ENCODE measurements around the gene NECTIN4. TPM values are rescaled to one million over a fixed set of nuclear protein-coding genes. Genes with fewer than 3 reads are reported as not detected.

The NECTIN4 gene
- total and polyA plus RNA-seq, 2 donors, result 0.66 to 4.7 TPM

DNA sequence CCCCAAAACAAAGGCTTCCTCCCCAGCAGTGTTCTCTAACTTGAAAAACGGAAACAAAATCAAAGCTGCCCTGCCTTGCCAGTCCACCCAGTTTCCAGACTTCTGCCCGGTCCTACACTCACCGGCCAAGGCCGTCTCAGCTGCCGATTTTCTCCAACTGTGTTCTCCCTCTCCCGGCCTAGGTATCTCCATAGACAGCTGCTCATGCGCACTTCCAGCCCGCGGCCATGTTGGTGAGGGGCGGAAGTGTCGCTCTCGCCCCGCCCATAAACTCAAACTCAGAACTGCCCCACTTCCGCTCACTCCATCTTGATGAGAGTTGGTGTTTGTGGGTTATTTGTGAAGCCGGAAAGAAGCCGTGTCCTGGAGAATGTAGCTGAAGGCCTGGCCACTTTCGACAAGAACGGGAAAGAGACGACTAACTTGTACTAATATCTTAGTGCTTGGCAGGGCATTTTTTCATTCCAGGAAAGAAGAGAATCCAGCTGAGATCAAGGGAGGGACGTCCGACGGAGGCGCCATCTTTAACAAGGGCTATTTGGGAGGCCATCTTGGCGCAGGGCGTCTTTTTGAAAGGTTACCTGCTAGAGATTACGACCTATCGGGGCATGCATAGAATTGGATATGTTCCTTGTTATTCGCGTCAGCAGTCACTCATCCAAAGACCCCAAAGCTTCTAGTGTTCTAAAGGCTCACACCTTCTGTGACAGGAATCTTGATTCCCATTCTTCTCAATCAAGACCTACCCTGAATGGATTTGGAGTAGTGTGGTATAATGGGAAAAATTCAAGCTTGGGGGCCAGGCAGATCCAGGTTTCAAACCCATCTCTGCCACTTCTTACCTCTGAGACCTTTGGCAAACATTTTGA lies 43.4 kb downstream of the NECTIN4 start, which contains the start of gene USF1:
USF1 (minus strand) TSS at position 242 of the 869 bp plus-strand sequence. CDS start 2,702 bp downstream, outside the sequence.
- H3K27ac ChIP-seq (ENCODE audit: low read depth in 1 of 2, low read length in 1 of 2), result peak within 1 kb of the TSS; percentile 93 to 98
- WGBS, result under 1% methylated on average over 29 of the region's 29 CpGs
- peaks cover 53 to 56% of the 10 kb centered on the region in 2 donors for H3K36me3 ChIP-seq (ENCODE audit: control insufficient read depth in 2 of 2, insufficient read depth in 2 of 2, low read length in 1 of 2)
- H3K9me3 ChIP-seq (ENCODE audit: control insufficient read depth in 2 of 2, insufficient read depth in 1 of 2, low read length in 1 of 2), result peaks cover 0 to 2% of the 10 kb centered on the region in 2 donors
- peaks cover 10 to 30% of the 10 kb centered on the region in 2 donors for H3K4me1 ChIP-seq (ENCODE audit: control insufficient read depth in 2 of 2, insufficient read depth in 2 of 2, low read length in 2 of 2)
- no peaks in the 10 kb centered on the region for H3K27me3 ChIP-seq (ENCODE audit: control insufficient read depth in 2 of 2, insufficient read depth in 1 of 2, low read length in 1 of 2)
- DNase-seq (ENCODE audit: low read depth in 6 of 9, low spot score in 9 of 9), result peak; percentile 95 to 99 (median 98)
- H3K4me3 ChIP-seq (ENCODE audit: low read length in 2 of 2), result peak within 1 kb of the TSS; percentile 79 to 85

DNA sequence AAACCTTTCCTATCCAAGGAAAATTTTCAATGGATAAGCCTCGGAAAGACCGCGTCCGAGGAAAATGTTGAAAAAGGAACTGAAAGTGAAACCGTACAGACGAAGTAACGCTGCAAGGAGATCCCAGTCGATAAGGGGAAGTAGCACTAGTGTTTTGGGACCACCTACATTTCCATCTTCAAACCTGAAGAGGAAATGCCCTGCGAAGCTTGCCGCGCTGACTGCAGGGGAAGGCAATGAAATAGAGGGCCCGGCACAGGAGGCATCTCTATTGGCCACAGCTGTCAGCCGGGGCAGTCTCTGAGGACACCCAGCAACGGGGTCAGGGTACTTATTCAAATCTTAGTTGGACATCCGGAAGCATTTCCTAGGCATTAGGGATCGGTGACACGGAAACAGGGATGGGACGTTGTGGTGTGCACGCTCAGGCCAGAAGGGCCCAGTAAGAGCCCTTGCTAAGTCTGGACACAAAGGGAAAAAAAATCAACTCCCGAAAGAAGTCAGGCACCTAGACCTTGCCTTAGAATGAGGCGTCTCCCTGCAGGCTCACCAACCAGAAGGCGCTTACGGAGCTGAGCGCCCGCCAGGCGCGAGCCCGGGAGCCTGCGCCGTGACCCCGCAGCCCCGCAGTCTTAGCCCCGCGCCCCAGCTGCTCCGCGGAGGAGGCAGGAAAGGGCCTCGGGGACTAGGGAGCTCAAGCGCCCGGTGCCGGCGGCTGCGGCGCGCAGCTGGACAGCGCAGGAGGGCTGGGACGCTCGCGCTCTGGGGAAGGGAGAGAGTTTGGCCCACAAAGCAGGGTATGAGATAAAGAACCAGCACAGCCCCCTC lies 44.2 kb downstream of the NECTIN4 start:
- H3K27ac ChIP-seq (ENCODE audit: low read depth in 1 of 2, low read length in 1 of 2), result peak overlapping the region; percentile 89 to 98
- WGBS, result under 1% methylated on average over 48 of the region's 48 CpGs
- peak in 7 of 9 donors; percentile 56 to 90 (median 78) for DNase-seq (ENCODE audit: low read depth in 6 of 9, low spot score in 9 of 9)
- H3K36me3 ChIP-seq (ENCODE audit: control insufficient read depth in 2 of 2, insufficient read depth in 2 of 2, low read length in 1 of 2), result peaks cover 53 to 57% of the 10 kb centered on the region in 2 donors
- no peaks in the 10 kb centered on the region for H3K27me3 ChIP-seq (ENCODE audit: control insufficient read depth in 2 of 2, insufficient read depth in 1 of 2, low read length in 1 of 2)
- peaks cover 0 to 2% of the 10 kb centered on the region in 2 donors for H3K9me3 ChIP-seq (ENCODE audit: control insufficient read depth in 2 of 2, insufficient read depth in 1 of 2, low read length in 1 of 2)
- H3K4me1 ChIP-seq (ENCODE audit: control insufficient read depth in 2 of 2, insufficient read depth in 2 of 2, low read length in 2 of 2), result peaks cover 10 to 31% of the 10 kb centered on the region in 2 donors
- peak overlapping the region; percentile 79 to 85 for H3K4me3 ChIP-seq (ENCODE audit: low read length in 2 of 2)

DNA sequence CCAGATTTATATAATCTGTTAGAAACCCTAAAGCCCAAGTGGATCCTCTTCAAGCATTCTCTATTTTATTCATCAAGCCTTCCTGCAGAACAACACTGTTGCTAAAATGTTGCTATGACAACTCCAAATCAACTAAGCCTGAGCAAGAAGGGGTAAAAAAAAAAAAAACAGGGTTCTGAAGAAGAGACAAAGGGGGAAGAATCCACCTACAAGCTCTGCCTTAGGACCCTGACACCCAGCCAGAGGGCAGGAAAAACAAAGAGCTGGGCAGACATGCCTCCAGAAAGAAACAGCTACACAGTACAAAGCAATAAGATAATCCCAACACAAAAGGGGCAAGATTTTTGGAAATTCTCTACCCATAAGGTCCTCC lies 44.8 kb downstream of the NECTIN4 start:
- H3K27ac ChIP-seq (ENCODE audit: low read depth in 1 of 2, low read length in 1 of 2), result peak overlapping the region; percentile 89 to 98
- H3K36me3 ChIP-seq (ENCODE audit: control insufficient read depth in 2 of 2, insufficient read depth in 2 of 2, low read length in 1 of 2), result peaks cover 53 to 57% of the 10 kb centered on the region in 2 donors
- peaks cover 0 to 2% of the 10 kb centered on the region in 2 donors for H3K9me3 ChIP-seq (ENCODE audit: control insufficient read depth in 2 of 2, insufficient read depth in 1 of 2, low read length in 1 of 2)
- no peaks in the 10 kb centered on the region for H3K27me3 ChIP-seq (ENCODE audit: control insufficient read depth in 2 of 2, insufficient read depth in 1 of 2, low read length in 1 of 2)
- peaks cover 12 to 37% of the 10 kb centered on the region in 2 donors for H3K4me1 ChIP-seq (ENCODE audit: control insufficient read depth in 2 of 2, insufficient read depth in 2 of 2, low read length in 2 of 2)
- H3K4me3 ChIP-seq (ENCODE audit: low read length in 2 of 2), result peak overlapping the region; percentile 79 to 85
- DNase-seq (ENCODE audit: low read depth in 6 of 9, low spot score in 9 of 9), result no peak

DNA sequence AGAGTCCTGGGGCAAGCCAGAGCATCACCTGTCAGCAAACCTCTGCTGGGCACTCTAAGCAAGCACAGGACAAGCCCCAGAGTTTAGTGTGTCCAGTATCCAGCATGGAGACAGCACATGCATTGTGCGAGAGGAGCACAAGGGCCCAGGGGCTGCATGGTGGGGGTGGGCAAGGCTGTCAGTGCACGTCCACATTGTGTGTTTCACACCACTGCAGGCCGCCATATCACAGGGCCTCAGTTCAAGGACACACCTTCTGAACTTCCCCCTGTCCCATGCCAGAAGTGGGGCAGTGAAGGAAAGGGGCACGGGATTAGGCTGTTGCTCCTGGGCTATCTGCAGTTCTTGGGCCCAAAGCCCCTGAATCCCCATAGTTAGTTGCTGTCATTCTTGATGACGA lies 49.8 kb downstream of the NECTIN4 start:
- Histone ChIP-seq H3K9me3 (ENCODE audit: control insufficient read depth in 2 of 2, insufficient read depth in 1 of 2, low read length in 1 of 2) (peaks cover 0 to 4% of the 10 kb centered on the region in 2 donors), H3K36me3 (ENCODE audit: control insufficient read depth in 2 of 2, insufficient read depth in 2 of 2, low read length in 1 of 2) (peaks cover 39 to 43% of the 10 kb centered on the region in 2 donors), H3K4me1 (ENCODE audit: control insufficient read depth in 2 of 2, insufficient read depth in 2 of 2, low read length in 2 of 2) (peaks cover 22 to 47% of the 10 kb centered on the region in 2 donors), H3K4me3 (ENCODE audit: low read length in 2 of 2) (no peak overlapping the region), H3K27me3 (ENCODE audit: control insufficient read depth in 2 of 2, insufficient read depth in 1 of 2, low read length in 1 of 2) (no peaks in the 10 kb centered on the region), H3K27ac (ENCODE audit: low read depth in 1 of 2, low read length in 1 of 2) (peak overlapping the region; percentile 71 to 88)
- WGBS, result 90% methylated on average over 5 of the region's 5 CpGs
- DNase-seq (ENCODE audit: low read depth in 6 of 9, low spot score in 9 of 9), result no peak

DNA sequence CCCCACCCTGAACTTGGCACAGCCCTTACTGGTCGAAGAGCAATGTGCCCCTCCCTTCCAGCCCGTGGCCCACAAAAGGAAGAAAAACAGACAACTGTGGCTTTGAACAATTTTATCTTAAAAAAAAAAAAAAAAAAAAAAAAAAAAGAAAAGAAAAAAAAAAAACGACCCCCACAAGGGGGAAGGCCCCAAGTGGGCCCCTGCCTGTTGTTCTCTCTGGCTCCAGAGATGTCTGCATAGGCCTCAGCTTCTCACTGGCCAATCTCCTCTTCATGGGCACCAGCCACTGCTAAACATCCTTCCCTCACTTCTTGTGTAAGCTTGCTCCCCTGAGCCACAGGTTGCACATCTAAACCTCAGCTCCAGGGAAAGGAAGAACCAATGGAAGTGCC lies 50.2 kb downstream of the NECTIN4 start:
- Histone ChIP-seq H3K9me3 (ENCODE audit: control insufficient read depth in 2 of 2, insufficient read depth in 1 of 2, low read length in 1 of 2) (peaks cover 0 to 4% of the 10 kb centered on the region in 2 donors), H3K4me3 (ENCODE audit: low read length in 2 of 2) (peak overlapping the region; percentile 85 to 86), H3K36me3 (ENCODE audit: control insufficient read depth in 2 of 2, insufficient read depth in 2 of 2, low read length in 1 of 2) (peaks cover 39 to 43% of the 10 kb centered on the region in 2 donors), H3K27me3 (ENCODE audit: control insufficient read depth in 2 of 2, insufficient read depth in 1 of 2, low read length in 1 of 2) (no peaks in the 10 kb centered on the region), H3K27ac (ENCODE audit: low read depth in 1 of 2, low read length in 1 of 2) (peak overlapping the region; percentile 88 to 90), H3K4me1 (ENCODE audit: control insufficient read depth in 2 of 2, insufficient read depth in 2 of 2, low read length in 2 of 2) (peaks cover 19 to 45% of the 10 kb centered on the region in 2 donors)
- 2% methylated on average over 3 of the region's 3 CpGs for WGBS
- peak in 1 of 9 donors; percentile 29 for DNase-seq (ENCODE audit: low read depth in 6 of 9, low spot score in 9 of 9)

DNA sequence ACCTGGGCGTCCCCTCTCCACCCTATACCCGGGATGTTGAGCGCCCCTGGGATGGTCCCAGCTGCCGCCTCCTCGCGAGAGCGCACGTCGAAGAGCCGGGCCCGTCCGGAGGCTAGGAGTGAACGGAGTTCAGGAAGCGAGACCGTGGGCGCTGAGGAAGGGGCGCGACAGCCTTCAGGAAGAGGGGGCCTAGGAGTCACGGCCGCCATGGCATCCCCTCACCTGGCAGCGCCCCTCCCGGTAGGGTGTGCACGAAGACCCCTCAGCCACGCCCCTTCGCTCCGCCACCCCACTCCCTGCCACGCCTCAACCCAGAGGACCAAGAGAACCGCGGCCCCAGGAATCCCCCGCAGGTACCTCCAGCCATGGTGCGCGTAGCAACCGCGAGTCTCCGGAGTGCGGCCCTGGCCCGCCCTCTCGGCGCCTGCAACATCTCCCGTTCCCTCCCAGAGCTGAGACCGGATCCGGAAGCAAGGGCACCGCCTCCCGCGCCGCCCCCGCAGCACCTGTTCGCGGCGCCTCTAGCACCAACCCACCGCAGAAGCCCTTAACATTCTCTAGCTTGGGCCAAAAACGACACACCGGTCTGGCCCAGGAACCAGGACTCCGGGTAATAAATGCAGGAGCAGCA lies 50.7 kb downstream of the NECTIN4 start, which contains the start of gene TSTD1:
TSTD1 (minus strand) TSS at position 442 of the 631 bp plus-strand sequence; CDS start at position 367, 75 bp downstream.
- Histone ChIP-seq H3K4me1 (ENCODE audit: control insufficient read depth in 2 of 2, insufficient read depth in 2 of 2, low read length in 2 of 2) (peaks cover 17 to 43% of the 10 kb centered on the region in 2 donors), H3K27me3 (ENCODE audit: control insufficient read depth in 2 of 2, insufficient read depth in 1 of 2, low read length in 1 of 2) (no peaks in the 10 kb centered on the region), H3K4me3 (ENCODE audit: low read length in 2 of 2) (peak within 1 kb of the TSS; percentile 85 to 86), H3K9me3 (ENCODE audit: control insufficient read depth in 2 of 2, insufficient read depth in 1 of 2, low read length in 1 of 2) (peaks cover 0 to 4% of the 10 kb centered on the region in 2 donors), H3K27ac (ENCODE audit: low read depth in 1 of 2, low read length in 1 of 2) (peak within 1 kb of the TSS; percentile 88 to 90), H3K36me3 (ENCODE audit: control insufficient read depth in 2 of 2, insufficient read depth in 2 of 2, low read length in 1 of 2) (peaks cover 39 to 43% of the 10 kb centered on the region in 2 donors)
- peak in 6 of 9 donors; percentile 74 to 93 (median 86) for DNase-seq (ENCODE audit: low read depth in 6 of 9, low spot score in 9 of 9)
- WGBS, result 3% methylated on average over 54 of the region's 54 CpGs

DNA sequence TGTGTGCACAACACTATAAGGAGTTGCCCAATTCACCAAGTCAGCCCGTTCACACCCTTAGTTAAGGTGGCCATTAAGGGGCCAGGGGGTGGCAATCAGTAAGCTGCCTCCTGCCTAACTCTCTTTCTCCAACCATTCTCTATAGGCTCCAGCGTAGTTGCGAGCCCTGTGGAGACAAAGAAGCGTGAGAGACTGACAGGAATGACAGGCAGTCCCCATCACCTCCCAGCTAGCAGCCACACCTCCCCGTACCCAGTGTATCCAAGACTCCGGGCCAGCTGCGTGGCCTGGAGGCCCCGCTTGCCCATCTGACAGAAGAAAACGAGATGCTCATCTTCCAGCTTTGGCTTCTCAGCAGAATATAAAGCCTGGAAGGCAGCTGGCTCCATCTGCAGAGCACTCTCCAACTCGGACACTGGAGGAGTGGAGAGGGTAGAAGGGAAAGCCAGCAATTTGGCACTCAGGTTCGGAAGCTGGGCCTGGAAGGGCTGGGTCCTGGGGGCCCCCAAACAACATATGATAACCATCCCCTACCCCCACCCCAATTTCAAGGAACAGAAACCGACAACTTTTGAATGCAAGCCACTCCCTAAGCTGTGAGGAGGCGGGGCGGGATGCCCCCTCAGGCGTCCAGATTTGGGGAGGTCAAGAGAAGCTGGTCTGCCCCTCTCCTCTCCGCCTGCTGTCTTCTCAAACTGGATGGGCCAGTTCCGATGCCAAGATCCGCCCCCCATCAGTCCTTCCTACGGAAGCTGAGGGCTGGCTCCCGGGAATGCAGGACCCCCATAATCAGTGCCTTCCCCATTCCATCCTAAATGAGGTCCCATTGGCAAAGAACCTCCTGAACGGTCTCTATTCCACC lies 51.5 kb downstream of the NECTIN4 start:
- Histone ChIP-seq H3K36me3 (ENCODE audit: control insufficient read depth in 2 of 2, insufficient read depth in 2 of 2, low read length in 1 of 2) (peaks cover 36 to 38% of the 10 kb centered on the region in 2 donors), H3K4me3 (ENCODE audit: low read length in 2 of 2) (peak overlapping the region; percentile 85 to 86), H3K27ac (ENCODE audit: low read depth in 1 of 2, low read length in 1 of 2) (peak overlapping the region; percentile 88 to 90), H3K9me3 (ENCODE audit: control insufficient read depth in 2 of 2, insufficient read depth in 1 of 2, low read length in 1 of 2) (peaks cover 0 to 4% of the 10 kb centered on the region in 2 donors), H3K27me3 (ENCODE audit: control insufficient read depth in 2 of 2, insufficient read depth in 1 of 2, low read length in 1 of 2) (no peaks in the 10 kb centered on the region), H3K4me1 (ENCODE audit: control insufficient read depth in 2 of 2, insufficient read depth in 2 of 2, low read length in 2 of 2) (peaks cover 17 to 38% of the 10 kb centered on the region in 2 donors)
- 76% methylated on average over 21 of the region's 21 CpGs for WGBS
- no peak for DNase-seq (ENCODE audit: low read depth in 6 of 9, low spot score in 9 of 9)

DNA sequence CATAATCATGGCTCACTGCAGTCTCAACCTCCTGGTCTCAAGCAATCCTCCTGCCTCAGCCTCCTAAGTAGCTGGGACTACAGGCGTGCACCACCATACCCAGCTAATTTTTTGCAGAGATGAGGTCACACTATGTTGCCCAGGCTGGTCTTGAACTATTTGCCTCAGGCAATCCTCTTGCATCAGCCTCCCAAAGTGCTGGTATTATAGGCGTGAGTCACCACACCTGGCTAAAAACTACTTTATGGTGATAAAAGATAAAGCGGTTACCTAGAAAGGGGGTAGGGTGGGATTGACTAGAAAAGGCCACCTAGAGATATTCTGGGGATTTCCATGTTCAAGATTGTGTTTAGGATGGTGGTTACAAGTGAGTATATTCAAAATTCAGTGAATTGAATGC lies 55.6 kb downstream of the NECTIN4 start:
- WGBS, result 97% methylated on average over 3 of the region's 3 CpGs
- no peaks in the 10 kb centered on the region for H3K27me3 ChIP-seq (ENCODE audit: control insufficient read depth in 2 of 2, insufficient read depth in 1 of 2, low read length in 1 of 2)
- no peak overlapping the region for H3K4me3 ChIP-seq (ENCODE audit: low read length in 2 of 2)
- no peaks in the 10 kb centered on the region for H3K36me3 ChIP-seq (ENCODE audit: control insufficient read depth in 2 of 2, insufficient read depth in 2 of 2, low read length in 1 of 2)
- peaks cover 9 to 10% of the 10 kb centered on the region in 2 donors for H3K4me1 ChIP-seq (ENCODE audit: control insufficient read depth in 2 of 2, insufficient read depth in 2 of 2, low read length in 2 of 2)
- no peak for DNase-seq (ENCODE audit: low read depth in 6 of 9, low spot score in 9 of 9)
- H3K9me3 ChIP-seq (ENCODE audit: control insufficient read depth in 2 of 2, insufficient read depth in 1 of 2, low read length in 1 of 2), result peaks cover 0 to 4% of the 10 kb centered on the region in 2 donors
- H3K27ac ChIP-seq (ENCODE audit: low read depth in 1 of 2, low read length in 1 of 2), result no peak overlapping the region
